ENCODE measurements around the gene MBD5. TPM values are rescaled to one million over a fixed set of nuclear protein-coding genes. Genes with fewer than 3 reads are reported as not detected.
A peak's percentile ranks its signal among the peaks of the same experiment; 100 is the strongest.

Gene MBD5
- total and polyA plus RNA-seq, 4 experiments from 2014 or later, result 3.1 to 64.5 (median 33.9) TPM

DNA sequence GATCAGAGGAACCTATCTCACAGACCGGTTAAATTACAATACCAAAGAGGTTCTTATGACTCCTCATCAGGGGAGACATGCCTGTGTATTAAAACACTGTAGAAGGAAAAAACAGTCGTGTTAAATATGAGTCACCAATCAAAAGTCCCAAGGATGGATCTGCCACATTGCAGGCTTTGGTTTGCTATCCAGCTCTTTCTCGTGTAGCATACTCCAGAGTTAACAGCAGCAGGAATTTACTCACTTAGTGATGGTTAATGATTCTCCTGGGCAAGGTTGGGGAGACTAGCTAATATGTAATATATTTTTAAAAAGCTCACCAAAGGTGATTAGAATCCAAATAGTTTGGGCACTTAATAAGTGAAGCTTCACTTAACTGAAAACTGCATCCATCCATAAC is 109.7 kb downstream of the MBD5 start:
- H3K27ac ChIP-seq (ENCODE audit: low read depth, low read length), result no peak overlapping the region
- H3K27me3 ChIP-seq (ENCODE audit: insufficient read depth, low read length), result no peaks in the 10 kb centered on the region
- no peaks in the 10 kb centered on the region for H3K4me1 ChIP-seq (ENCODE audit: insufficient read depth, low read length)
- H3K9me3 ChIP-seq (ENCODE audit: control insufficient read depth in 1 of 2, low read length in 2 of 2), result no peaks in the 10 kb centered on the region
- POLR2A ChIA-PET (ENCODE audit: partially characterized antibody), result no interaction called here
- peaks cover 0 to 6% of the 10 kb centered on the region in 2 donors for H3K36me3 Mint-ChIP-seq
- intact Hi-C loops (cut with micrococcal nuclease), result no loop called here
- H3K27me3 Mint-ChIP-seq, result no peaks in the 10 kb centered on the region
- H3K27ac Mint-ChIP-seq, result peak overlapping the region in 1 of 7 donors; percentile 31
- H3K4me3 ChIP-seq (ENCODE audit: low read length in 2 of 2), result no peak overlapping the region
- H3K4me3 Mint-ChIP-seq, result no peak overlapping the region
- no peaks in the 10 kb centered on the region for H3K9me3 Mint-ChIP-seq
- DNase-seq, result no peak
- CTCF ChIA-PET (ENCODE audit: partially characterized antibody), result no interaction called here
- no peaks in the 10 kb centered on the region for H3K36me3 ChIP-seq (ENCODE audit: insufficient read depth, low read length)
- peaks cover 0 to 5% (median under 1%) of the 10 kb centered on the region in 4 donors for H3K4me1 Mint-ChIP-seq

DNA sequence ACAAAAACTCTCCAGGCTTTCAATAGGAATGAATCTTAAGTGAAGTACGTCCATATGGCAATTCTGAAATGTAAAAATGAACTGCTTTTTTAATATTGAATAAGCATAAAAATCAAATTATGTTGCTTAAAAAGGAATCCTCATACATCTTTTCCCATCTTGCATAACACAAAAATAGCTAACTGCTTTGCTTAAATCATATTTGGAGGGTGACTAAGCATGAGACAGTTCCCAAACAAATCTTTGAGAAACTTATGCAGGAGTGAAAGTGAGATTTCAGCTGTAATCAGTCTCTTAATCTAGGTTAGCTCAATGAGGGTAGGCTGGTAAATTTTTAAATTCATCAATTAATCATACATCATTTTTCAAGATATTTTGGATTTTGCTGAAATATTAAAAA is 111.5 kb downstream of the MBD5 start:
- Mint-ChIP-seq H3K27ac (no peak overlapping the region), H3K36me3 (peaks cover 0 to 7% of the 10 kb centered on the region in 2 donors), H3K9me3 (no peaks in the 10 kb centered on the region), H3K27me3 (no peaks in the 10 kb centered on the region), H3K4me3 (no peak overlapping the region), H3K4me1 (peaks cover 0 to 5% (median under 1%) of the 10 kb centered on the region in 4 donors)
- Histone ChIP-seq H3K27me3 (ENCODE audit: insufficient read depth, low read length) (no peaks in the 10 kb centered on the region), H3K9me3 (ENCODE audit: control insufficient read depth in 1 of 2, low read length in 2 of 2) (no peaks in the 10 kb centered on the region), H3K4me1 (ENCODE audit: insufficient read depth, low read length) (no peaks in the 10 kb centered on the region), H3K36me3 (ENCODE audit: insufficient read depth, low read length) (no peaks in the 10 kb centered on the region), H3K27ac (ENCODE audit: low read depth, low read length) (no peak overlapping the region), H3K4me3 (ENCODE audit: low read length in 2 of 2) (no peak overlapping the region)
- intact Hi-C loops (cut with micrococcal nuclease), result no loop called here
- POLR2A ChIA-PET (ENCODE audit: partially characterized antibody), result no interaction called here
- no peak for DNase-seq
- CTCF ChIA-PET (ENCODE audit: partially characterized antibody), result no interaction called here

DNA sequence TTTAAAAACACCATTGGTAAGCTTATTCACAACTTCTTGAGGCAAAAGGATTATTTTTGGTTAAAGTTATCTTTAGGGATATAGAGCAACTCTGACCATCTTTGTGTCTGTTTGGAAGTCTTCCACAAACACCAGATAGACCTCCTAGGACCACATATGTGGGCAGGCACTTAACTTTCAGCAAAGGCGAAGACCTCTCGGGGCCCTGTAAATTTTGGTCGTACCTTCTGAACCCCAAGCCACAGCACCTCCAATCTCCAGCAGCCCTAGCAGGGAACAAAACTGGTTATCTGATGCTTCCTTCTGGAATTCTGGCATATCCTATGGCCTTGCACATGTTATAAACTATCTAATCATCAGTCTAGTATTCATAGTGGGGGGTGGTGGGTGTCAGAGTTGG is 114.8 kb downstream of the MBD5 start:
- Mint-ChIP-seq H3K4me1 (peaks cover 0 to 4% (median under 1%) of the 10 kb centered on the region in 4 donors), H3K36me3 (peaks cover 0 to 6% of the 10 kb centered on the region in 2 donors), H3K4me3 (no peak overlapping the region), H3K27ac (no peak overlapping the region), H3K9me3 (no peaks in the 10 kb centered on the region), H3K27me3 (no peaks in the 10 kb centered on the region)
- H3K27me3 ChIP-seq (ENCODE audit: insufficient read depth, low read length), result no peaks in the 10 kb centered on the region
- H3K9me3 ChIP-seq (ENCODE audit: control insufficient read depth in 1 of 2, low read length in 2 of 2), result no peaks in the 10 kb centered on the region
- DNase-seq, result no peak
- no peaks in the 10 kb centered on the region for H3K4me1 ChIP-seq (ENCODE audit: insufficient read depth, low read length)
- POLR2A ChIA-PET (ENCODE audit: partially characterized antibody), result no interaction called here
- intact Hi-C loops (cut with micrococcal nuclease), result no loop called here
- no peak overlapping the region for H3K27ac ChIP-seq (ENCODE audit: low read depth, low read length)
- CTCF ChIA-PET (ENCODE audit: partially characterized antibody), result no interaction called here
- H3K4me3 ChIP-seq (ENCODE audit: low read length in 2 of 2), result no peak overlapping the region
- no peaks in the 10 kb centered on the region for H3K36me3 ChIP-seq (ENCODE audit: insufficient read depth, low read length)

DNA sequence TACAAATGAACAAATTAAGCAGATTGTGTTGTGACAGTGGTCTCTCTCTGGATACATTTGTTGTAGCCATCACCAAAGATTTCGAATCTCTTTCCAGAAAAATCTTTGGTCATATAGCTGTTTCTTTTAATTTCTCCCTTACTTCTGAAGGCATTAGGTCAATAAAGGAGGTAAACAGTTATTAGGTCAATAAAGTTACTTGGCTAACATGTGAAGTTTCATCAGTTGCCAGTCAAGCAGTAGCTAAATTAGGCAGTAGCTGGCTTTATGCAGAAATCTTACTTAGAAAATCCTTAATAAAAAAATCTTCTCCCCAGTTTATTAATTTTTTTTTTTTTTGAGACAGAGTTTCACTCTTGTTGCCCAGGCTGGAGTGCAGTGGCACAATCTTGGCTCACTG is 115.5 kb downstream of the MBD5 start:
- Histone ChIP-seq H3K9me3 (ENCODE audit: control insufficient read depth in 1 of 2, low read length in 2 of 2) (no peaks in the 10 kb centered on the region), H3K27me3 (ENCODE audit: insufficient read depth, low read length) (no peaks in the 10 kb centered on the region), H3K4me1 (ENCODE audit: insufficient read depth, low read length) (no peaks in the 10 kb centered on the region), H3K36me3 (ENCODE audit: insufficient read depth, low read length) (no peaks in the 10 kb centered on the region), H3K4me3 (ENCODE audit: low read length in 2 of 2) (no peak overlapping the region), H3K27ac (ENCODE audit: low read depth, low read length) (no peak overlapping the region)
- CTCF ChIA-PET (ENCODE audit: partially characterized antibody), result no interaction called here
- Mint-ChIP-seq H3K36me3 (peaks cover 0 to 6% of the 10 kb centered on the region in 2 donors), H3K4me1 (peaks cover 0 to 4% (median under 1%) of the 10 kb centered on the region in 4 donors), H3K27ac (no peak overlapping the region), H3K9me3 (no peaks in the 10 kb centered on the region), H3K4me3 (no peak overlapping the region), H3K27me3 (no peaks in the 10 kb centered on the region)
- POLR2A ChIA-PET (ENCODE audit: partially characterized antibody), result no interaction called here
- no peak for DNase-seq
- intact Hi-C loops (cut with micrococcal nuclease), result no loop called here

DNA sequence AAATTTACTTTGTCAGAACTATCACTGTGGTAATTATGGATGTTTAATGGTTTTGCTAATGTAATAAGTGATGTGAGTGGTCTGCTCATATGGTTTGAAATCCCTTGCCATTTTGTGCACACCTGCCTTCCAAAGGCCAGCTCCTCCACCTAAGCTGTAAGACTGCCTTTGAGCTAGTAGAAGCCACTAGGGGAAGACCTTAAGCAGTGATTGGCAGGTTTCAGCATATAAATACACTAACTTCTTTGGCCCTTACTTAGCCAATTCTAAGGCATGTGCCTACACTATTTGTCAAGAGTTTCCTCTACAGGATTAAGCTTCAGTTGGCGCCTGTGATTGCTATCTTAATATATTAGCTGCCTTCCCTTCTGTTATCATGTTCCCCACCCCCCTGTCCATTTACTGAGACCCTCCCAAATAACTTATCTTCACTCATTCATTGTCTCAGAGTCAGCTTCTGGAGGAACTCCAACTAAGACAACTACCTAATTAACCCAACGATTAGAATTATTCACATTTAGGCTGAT is 141.1 kb downstream of the MBD5 start:
- Histone ChIP-seq H3K4me3 (ENCODE audit: low read length in 2 of 2) (no peak overlapping the region), H3K9me3 (ENCODE audit: control insufficient read depth in 1 of 2, low read length in 2 of 2) (no peaks in the 10 kb centered on the region), H3K36me3 (ENCODE audit: insufficient read depth, low read length) (no peaks in the 10 kb centered on the region), H3K4me1 (ENCODE audit: insufficient read depth, low read length) (no peaks in the 10 kb centered on the region), H3K27ac (ENCODE audit: low read depth, low read length) (no peak overlapping the region), H3K27me3 (ENCODE audit: insufficient read depth, low read length) (no peaks in the 10 kb centered on the region)
- Mint-ChIP-seq H3K4me3 (no peak overlapping the region), H3K27me3 (no peaks in the 10 kb centered on the region), H3K36me3 (peaks cover 1 to 16% of the 10 kb centered on the region in 2 donors), H3K27ac (no peak overlapping the region), H3K4me1 (peaks cover 0 to 7% (median under 1%) of the 10 kb centered on the region in 4 donors), H3K9me3 (no peaks in the 10 kb centered on the region)
- no peak for DNase-seq
- POLR2A ChIA-PET (ENCODE audit: partially characterized antibody), result no interaction called here
- intact Hi-C loops (cut with micrococcal nuclease), result no loop called here
- CTCF ChIA-PET (ENCODE audit: partially characterized antibody), result no interaction called here

DNA sequence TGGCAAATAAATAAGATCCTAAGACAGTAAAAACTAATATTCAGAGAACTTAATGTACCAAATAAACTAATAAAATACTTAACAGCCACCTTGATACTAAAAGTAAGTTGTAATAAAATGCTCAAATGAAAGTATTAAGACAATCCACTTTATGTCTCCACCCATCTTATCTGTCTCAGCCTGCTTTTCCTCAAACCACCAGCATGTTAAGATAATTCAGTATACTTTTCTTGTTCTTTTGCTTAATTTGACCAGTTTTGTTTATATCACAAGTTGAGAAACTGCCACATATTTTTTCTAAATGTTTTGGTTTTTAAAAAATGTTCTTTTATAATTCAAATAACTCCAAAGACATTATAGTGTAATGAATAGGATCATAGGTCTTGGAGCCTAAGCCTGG is 142.0 kb downstream of the MBD5 start:
- ChIA-PET POLR2A (ENCODE audit: partially characterized antibody) (no interaction called here), CTCF (ENCODE audit: partially characterized antibody) (no interaction called here)
- no peak overlapping the region for H3K4me3 Mint-ChIP-seq
- no peak overlapping the region for H3K4me3 ChIP-seq (ENCODE audit: low read length in 2 of 2)
- no peaks in the 10 kb centered on the region for H3K27me3 ChIP-seq (ENCODE audit: insufficient read depth, low read length)
- no peak for DNase-seq
- H3K27ac Mint-ChIP-seq, result no peak overlapping the region
- no peaks in the 10 kb centered on the region for H3K9me3 ChIP-seq (ENCODE audit: control insufficient read depth in 1 of 2, low read length in 2 of 2)
- intact Hi-C loops (cut with micrococcal nuclease), result no loop called here
- no peak overlapping the region for H3K27ac ChIP-seq (ENCODE audit: low read depth, low read length)
- H3K4me1 ChIP-seq (ENCODE audit: insufficient read depth, low read length), result no peaks in the 10 kb centered on the region
- peaks cover 0 to 7% (median under 1%) of the 10 kb centered on the region in 4 donors for H3K4me1 Mint-ChIP-seq
- H3K9me3 Mint-ChIP-seq, result no peaks in the 10 kb centered on the region
- H3K36me3 Mint-ChIP-seq, result peaks cover 1 to 16% of the 10 kb centered on the region in 2 donors
- no peaks in the 10 kb centered on the region for H3K27me3 Mint-ChIP-seq
- H3K36me3 ChIP-seq (ENCODE audit: insufficient read depth, low read length), result no peaks in the 10 kb centered on the region

DNA sequence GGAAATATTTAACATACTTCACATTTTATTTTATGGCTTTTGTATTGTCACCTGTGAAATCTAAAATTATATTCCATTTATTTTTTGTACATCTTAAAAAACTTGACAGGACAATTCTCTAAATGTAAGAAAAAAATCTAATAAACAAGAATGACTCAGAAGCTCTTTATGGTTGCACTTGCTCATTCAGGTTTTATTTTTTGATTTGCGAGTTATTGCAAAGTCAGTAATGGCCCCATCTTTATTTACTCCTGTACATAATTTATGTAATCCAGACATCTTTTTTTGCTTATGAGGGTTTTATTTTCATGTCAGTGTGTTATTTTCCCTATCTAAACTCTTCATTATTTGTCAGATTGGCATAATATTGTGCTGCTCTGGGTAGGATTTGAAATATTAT is 145.1 kb downstream of the MBD5 start:
- Histone ChIP-seq H3K27ac (ENCODE audit: low read depth, low read length) (no peak overlapping the region), H3K9me3 (ENCODE audit: control insufficient read depth in 1 of 2, low read length in 2 of 2) (no peaks in the 10 kb centered on the region), H3K27me3 (ENCODE audit: insufficient read depth, low read length) (no peaks in the 10 kb centered on the region), H3K4me1 (ENCODE audit: insufficient read depth, low read length) (no peaks in the 10 kb centered on the region), H3K36me3 (ENCODE audit: insufficient read depth, low read length) (no peaks in the 10 kb centered on the region), H3K4me3 (ENCODE audit: low read length in 2 of 2) (no peak overlapping the region)
- Mint-ChIP-seq H3K27ac (no peak overlapping the region), H3K9me3 (peaks cover 0 to 4% (median 0%) of the 10 kb centered on the region in 8 donors), H3K4me3 (no peak overlapping the region), H3K4me1 (peaks cover 0 to 7% (median 0%) of the 10 kb centered on the region in 4 donors), H3K27me3 (no peaks in the 10 kb centered on the region), H3K36me3 (peaks cover 4 to 18% of the 10 kb centered on the region in 2 donors)
- intact Hi-C loops (cut with micrococcal nuclease), result no loop called here
- ChIA-PET CTCF (ENCODE audit: partially characterized antibody) (interaction anchor here (2.0 kb wide), 1 partner anchor 343 kb away, joined by 5 read pairs; no protein-coding TSS in a partner anchor), POLR2A (ENCODE audit: partially characterized antibody) (no interaction called here)
- DNase-seq, result no peak
